Calu3 (cell line): ENCODE data around the gene SPTBN1. TPM values are rescaled to one million over a fixed set of nuclear protein-coding genes. Genes with fewer than 3 reads are reported as not detected.

Source experiments
- BruUV-seq: library from RNA; stranded (reverse); fragments of 400-500 nt; replicated peaks from 2 replicates; lab custom pipeline; 2021; lab: Mats Ljungman, UMichigan
- CTCF ChIA-PET: fragments of 300-600 bp; sonication (Branson Sonifier 250); formaldehyde crosslinking; loops from one replicate; lab custom pipeline; 2022; ENCODE audit warnings: antibody characterized with exemption; lab: Charles Lee
- DNase-seq: peaks from one replicate; pipeline ENCODE4 v3.0.0; 2022
- H3K27ac Mint-ChIP-seq: one replicate; pipeline ENCODE4 v1.8.0; 2022; ENCODE audit warnings: mixed read lengths; ENCODE audit not compliant: unreplicated experiment
- H3K27me3 Mint-ChIP-seq: one replicate; pipeline ENCODE4 v1.8.0; 2022; ENCODE audit warnings: mixed read lengths; ENCODE audit not compliant: unreplicated experiment
- H3K36me3 Mint-ChIP-seq: one replicate; pipeline ENCODE4 v1.8.0; 2022; ENCODE audit warnings: mild to moderate bottlenecking, moderate library complexity, mixed read lengths; ENCODE audit not compliant: insufficient read depth, unreplicated experiment
- H3K4me1 Mint-ChIP-seq: one replicate; pipeline ENCODE4 v1.8.0; 2022; ENCODE audit warnings: mild to moderate bottlenecking, low read depth, mixed read lengths; ENCODE audit not compliant: unreplicated experiment
- H3K4me3 Mint-ChIP-seq: one replicate; pipeline ENCODE4 v1.8.0; 2022; ENCODE audit warnings: mild to moderate bottlenecking, low read depth, moderate library complexity, mixed read lengths; ENCODE audit not compliant: unreplicated experiment
- H3K9me3 Mint-ChIP-seq: one replicate; pipeline ENCODE4 v1.8.0; 2022; ENCODE audit warnings: low read depth, mixed read lengths; ENCODE audit not compliant: unreplicated experiment
- intact Hi-C: fragments of 100-400 bp; cut with micrococcal nuclease; formaldehyde crosslinking; loops from one replicate; pipeline ENCODE4 v1.10.0; 2022; ENCODE audit not compliant: unreplicated experiment
- total RNA-seq: library from RNA; stranded (reverse); gene quantifications from 2 replicates; pipeline ENCODE4 v1.2.3, GENCODE V29; 2022
- TF ChIP-seq, protein P1 (sequence below): fragments of 200-600 bp; IDR thresholded peaks from one replicate; pipeline ENCODE4 v1.8.0; 2022; ENCODE audit warnings: antibody characterized with exemption; ENCODE audit not compliant: unreplicated experiment

Gene SPTBN1
- total RNA-seq, 1 experiment from 2014 or later, result 611 TPM

DNA sequence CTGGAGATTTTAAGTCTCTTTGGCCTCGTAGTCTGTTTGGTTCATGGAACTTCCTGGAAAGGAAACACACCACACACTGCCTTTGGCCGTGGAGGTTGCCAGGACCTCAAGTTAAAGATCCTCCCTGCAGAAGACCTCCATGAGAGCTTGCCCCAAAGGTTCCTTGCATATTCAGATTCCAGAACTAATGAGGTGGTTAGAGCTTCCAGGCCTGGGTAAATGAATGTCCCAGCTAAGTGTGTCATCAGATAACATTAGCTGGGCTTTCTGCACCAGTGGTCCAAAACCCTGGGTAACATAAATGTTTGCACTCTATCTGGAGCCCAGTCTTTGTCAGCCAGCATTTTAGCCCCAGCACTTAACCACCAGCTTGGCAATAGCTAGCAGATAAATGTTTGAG is 145.2 kb downstream of the SPTBN1 start:
- peaks cover 98% of the 10 kb centered on the region for H3K4me1 Mint-ChIP-seq
- intact Hi-C loops, result no loop called here
- no peak for DNase-seq
- H3K9me3 Mint-ChIP-seq, result no peaks in the 10 kb centered on the region
- TF ChIP-seq, protein P1, sequence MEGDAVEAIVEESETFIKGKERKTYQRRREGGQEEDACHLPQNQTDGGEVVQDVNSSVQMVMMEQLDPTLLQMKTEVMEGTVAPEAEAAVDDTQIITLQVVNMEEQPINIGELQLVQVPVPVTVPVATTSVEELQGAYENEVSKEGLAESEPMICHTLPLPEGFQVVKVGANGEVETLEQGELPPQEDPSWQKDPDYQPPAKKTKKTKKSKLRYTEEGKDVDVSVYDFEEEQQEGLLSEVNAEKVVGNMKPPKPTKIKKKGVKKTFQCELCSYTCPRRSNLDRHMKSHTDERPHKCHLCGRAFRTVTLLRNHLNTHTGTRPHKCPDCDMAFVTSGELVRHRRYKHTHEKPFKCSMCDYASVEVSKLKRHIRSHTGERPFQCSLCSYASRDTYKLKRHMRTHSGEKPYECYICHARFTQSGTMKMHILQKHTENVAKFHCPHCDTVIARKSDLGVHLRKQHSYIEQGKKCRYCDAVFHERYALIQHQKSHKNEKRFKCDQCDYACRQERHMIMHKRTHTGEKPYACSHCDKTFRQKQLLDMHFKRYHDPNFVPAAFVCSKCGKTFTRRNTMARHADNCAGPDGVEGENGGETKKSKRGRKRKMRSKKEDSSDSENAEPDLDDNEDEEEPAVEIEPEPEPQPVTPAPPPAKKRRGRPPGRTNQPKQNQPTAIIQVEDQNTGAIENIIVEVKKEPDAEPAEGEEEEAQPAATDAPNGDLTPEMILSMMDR, result no peak
- H3K27ac Mint-ChIP-seq, result peak overlapping the region; percentile 76
- no TSS peak for BruUV-seq
- no peaks in the 10 kb centered on the region for H3K27me3 Mint-ChIP-seq
- CTCF ChIA-PET, result interaction anchor here (0.8 to 1.2 kb wide), 4 partner anchors 21 to 78 kb away, joined by 3 to 5 read pairs (median 4); no protein-coding TSS in a partner anchor
- peaks cover 94% of the 10 kb centered on the region for H3K36me3 Mint-ChIP-seq
- no peak overlapping the region for H3K4me3 Mint-ChIP-seq

- TF ChIP-seq, protein P1, result no peak
- intact Hi-C loops, result no loop called here
- DNase-seq, result no peak
- Mint-ChIP-seq H3K9me3 (no peaks in the 10 kb centered on the region), H3K27me3 (no peaks in the 10 kb centered on the region), H3K4me1 (peaks cover 92% of the 10 kb centered on the region), H3K4me3 (peak overlapping the region; percentile 43), H3K36me3 (peaks cover 90% of the 10 kb centered on the region), H3K27ac (peak overlapping the region; percentile 76)
- CTCF ChIA-PET, result no interaction called here
- BruUV-seq, result no TSS peak
These were observed 146.7 kb downstream of the SPTBN1 start for GRCh38 chr2:54602736-54603322.

GRCh38 chr2:54603357-54603756 is 147.2 kb downstream of the SPTBN1 start:
- no TSS peak for BruUV-seq
- TF ChIP-seq, protein P1, result no peak
- intact Hi-C loops, result no loop called here
- Mint-ChIP-seq H3K9me3 (peaks cover 3% of the 10 kb centered on the region), H3K4me1 (peaks cover 92% of the 10 kb centered on the region), H3K4me3 (peak overlapping the region; percentile 43), H3K27me3 (no peaks in the 10 kb centered on the region), H3K36me3 (peaks cover 90% of the 10 kb centered on the region), H3K27ac (peak overlapping the region; percentile 76)
- CTCF ChIA-PET, result no interaction called here
- DNase-seq, result no peak

DNA sequence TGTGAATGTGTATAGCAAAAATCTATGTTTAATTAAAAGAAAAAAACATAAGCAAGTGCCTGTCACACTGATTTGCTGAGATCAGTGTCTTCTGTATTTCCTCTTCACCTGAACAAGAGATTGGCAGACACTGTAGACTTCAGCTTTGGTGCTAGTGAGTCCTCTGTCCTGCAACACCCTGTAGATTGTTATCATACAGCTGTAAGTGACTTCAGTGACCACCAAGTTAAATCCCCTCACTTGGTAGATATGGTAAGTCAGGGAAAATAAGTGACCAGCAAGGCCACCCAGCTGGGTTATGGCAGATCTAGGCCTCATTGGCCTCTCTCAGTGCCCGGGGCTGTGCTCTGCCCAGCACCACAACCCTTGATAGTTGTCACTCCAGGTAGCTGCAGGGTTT is 147.7 kb downstream of the SPTBN1 start:
- intact Hi-C loops, result no loop called here
- CTCF ChIA-PET, result interaction anchor here (1.0 kb wide), 1 partner anchor 80 kb away, joined by 3 read pairs; no protein-coding TSS in a partner anchor
- Mint-ChIP-seq H3K4me3 (no peak overlapping the region), H3K27me3 (no peaks in the 10 kb centered on the region), H3K4me1 (peaks cover 92% of the 10 kb centered on the region), H3K27ac (peak overlapping the region; percentile 76), H3K36me3 (peaks cover 90% of the 10 kb centered on the region), H3K9me3 (peaks cover 3% of the 10 kb centered on the region)
- no TSS peak for BruUV-seq
- no peak for DNase-seq
- TF ChIP-seq, protein P1, result no peak
